Keratinocyte (primary cell): ENCODE measurements around the gene PPARA. TPM values are rescaled to one million over a fixed set of nuclear protein-coding genes. Genes with fewer than 3 reads are reported as not detected.

ENCODE experiments used
- DNase-seq: peaks from one replicate; pipeline ENCODE4 v3.0.0-alpha.2; 2011; ENCODE audit warnings: low read depth, missing footprints, low spot score
- FAIRE-seq: peaks from 2 replicates; lab custom pipeline; 2011; peaks lifted over from hg19 to GRCh38; lab: Jason Lieb, UNC
- H2AFZ ChIP-seq: 2 replicates; pipeline ENCODE4 v1.6.0; 2012; ENCODE audit warnings: low read length, control low read depth, inconsistent platforms; ENCODE audit not compliant: control insufficient read depth
- H3K27ac ChIP-seq: 2 replicates; pipeline ENCODE4 v1.5.1; 2011; ENCODE audit warnings: low read length; ENCODE audit not compliant: control insufficient read depth, insufficient read depth
- H3K27me3 ChIP-seq: 3 replicates; pipeline ENCODE4 v1.6.0; 2011; ENCODE audit warnings: low read length; ENCODE audit not compliant: control insufficient read depth, insufficient read depth; ENCODE audit errors: extremely low read depth
- H3K36me3 ChIP-seq, 2 experiments: 2 replicates in 1 of 2; 3 replicates in 1 of 2; pipeline ENCODE4 v1.5.1; 2011; ENCODE audit warnings: low read length in 2 of 2, mild to moderate bottlenecking in 1 of 2; ENCODE audit not compliant: control insufficient read depth in 2 of 2, insufficient read depth in 2 of 2; ENCODE audit errors: extremely low read depth in 1 of 2
- H3K4me1 ChIP-seq: 3 replicates; pipeline ENCODE4 v1.5.1; 2011; ENCODE audit warnings: low read length; ENCODE audit not compliant: control insufficient read depth, insufficient read depth; ENCODE audit errors: extremely low read depth
- H3K4me2 ChIP-seq: 3 replicates; pipeline ENCODE4 v1.6.0; 2011; ENCODE audit warnings: low read depth, low read length; ENCODE audit not compliant: control insufficient read depth, insufficient read depth; ENCODE audit errors: extremely low read depth
- H3K4me3 ChIP-seq, 3 experiments: fragments of 200-600 bp in 1 of 3; sonication (generic) in 1 of 3; 2 replicates in 2 of 3; 3 replicates in 1 of 3; pipeline ENCODE4 v1.5.1; 2011 to 2016; ENCODE audit warnings: low read length in 3 of 3, mild to moderate bottlenecking in 3 of 3, control low read depth in 2 of 3, inconsistent platforms in 1 of 3, low read depth in 1 of 3, mixed read lengths in 1 of 3, mixed run types in 1 of 3, moderate library complexity in 1 of 3; ENCODE audit not compliant: control insufficient read depth in 2 of 3, insufficient read depth in 2 of 3; ENCODE audit errors: extremely low read depth in 1 of 3
- H3K79me2 ChIP-seq: 2 replicates; pipeline ENCODE4 v1.6.0; 2012; ENCODE audit warnings: low read length; ENCODE audit not compliant: control insufficient read depth, insufficient read depth
- H3K9ac ChIP-seq: 3 replicates; pipeline ENCODE4 v1.6.0; 2011; ENCODE audit warnings: low read length; ENCODE audit not compliant: control insufficient read depth, insufficient read depth; ENCODE audit errors: extremely low read depth
- H3K9me1 ChIP-seq: 3 replicates; pipeline ENCODE4 v1.6.0; 2011; ENCODE audit warnings: low read length; ENCODE audit not compliant: control insufficient read depth, insufficient read depth; ENCODE audit errors: extremely low read depth
- H3K9me3 ChIP-seq: 2 replicates; pipeline ENCODE4 v1.5.1; 2012; ENCODE audit warnings: low read depth, low read length; ENCODE audit not compliant: control insufficient read depth
- H4K20me1 ChIP-seq: 3 replicates; pipeline ENCODE4 v1.6.0; 2011; ENCODE audit warnings: low read length; ENCODE audit not compliant: control insufficient read depth, insufficient read depth; ENCODE audit errors: extremely low read depth
- EZH2 ChIP-seq: IDR thresholded peaks from one replicate; pipeline ENCODE4 v1.6.1; 2012; ENCODE audit warnings: inconsistent platforms, mild to moderate bottlenecking, low read length, moderate library complexity
- dilution Hi-C: fragments of 300-500 bp; cut with MboI; formaldehyde crosslinking; loops from one replicate; pipeline ENCODE4 v1.7.0; 2020; ENCODE audit warnings: low sequenced_read_pairs; ENCODE audit not compliant: extremely low pct_ligation_motif_present
- polyA plus RNA-seq, 5 experiments: library from polyadenylated mRNA; depleted of rRNA in 3 of 5; stranded (reverse) in 3 of 5; stranded (forward) in 1 of 5; unstranded in 1 of 5; fragments of >200 nt; gene quantifications; 1 replicate in 1 of 5; 2 replicates in 3 of 5; 3 replicates in 1 of 5; pipeline versions ENCODE4 v1.2.1 to v1.2.3, GENCODE V29; 2011 to 2012; ENCODE audit warnings: missing spikeins in 2 of 5, low read depth in 1 of 5, low replicate concordance in 1 of 5
- TF ChIP-seq, protein P1 (sequence below), 3 experiments: IDR thresholded peaks in 1 of 3; conservative IDR thresholded peaks in 1 of 3; optimal IDR thresholded peaks in 1 of 3; 2 replicates in 2 of 3; 3 replicates in 1 of 3; pipeline versions ENCODE3 to v1.5.1; 2011; ENCODE audit warnings: low read length in 3 of 3, mild to moderate bottlenecking in 3 of 3, moderate library complexity in 2 of 3, control low read depth in 1 of 3, inconsistent platforms in 1 of 3; ENCODE audit not compliant: insufficient read depth in 2 of 3; ENCODE audit errors: extremely low read depth in 1 of 3

The PPARA gene
- polyA plus RNA-seq, 1 donor (not counting 4 experiments of a cell fraction or from before 2014, with no cell fraction given), result 4.9 TPM

DNA sequence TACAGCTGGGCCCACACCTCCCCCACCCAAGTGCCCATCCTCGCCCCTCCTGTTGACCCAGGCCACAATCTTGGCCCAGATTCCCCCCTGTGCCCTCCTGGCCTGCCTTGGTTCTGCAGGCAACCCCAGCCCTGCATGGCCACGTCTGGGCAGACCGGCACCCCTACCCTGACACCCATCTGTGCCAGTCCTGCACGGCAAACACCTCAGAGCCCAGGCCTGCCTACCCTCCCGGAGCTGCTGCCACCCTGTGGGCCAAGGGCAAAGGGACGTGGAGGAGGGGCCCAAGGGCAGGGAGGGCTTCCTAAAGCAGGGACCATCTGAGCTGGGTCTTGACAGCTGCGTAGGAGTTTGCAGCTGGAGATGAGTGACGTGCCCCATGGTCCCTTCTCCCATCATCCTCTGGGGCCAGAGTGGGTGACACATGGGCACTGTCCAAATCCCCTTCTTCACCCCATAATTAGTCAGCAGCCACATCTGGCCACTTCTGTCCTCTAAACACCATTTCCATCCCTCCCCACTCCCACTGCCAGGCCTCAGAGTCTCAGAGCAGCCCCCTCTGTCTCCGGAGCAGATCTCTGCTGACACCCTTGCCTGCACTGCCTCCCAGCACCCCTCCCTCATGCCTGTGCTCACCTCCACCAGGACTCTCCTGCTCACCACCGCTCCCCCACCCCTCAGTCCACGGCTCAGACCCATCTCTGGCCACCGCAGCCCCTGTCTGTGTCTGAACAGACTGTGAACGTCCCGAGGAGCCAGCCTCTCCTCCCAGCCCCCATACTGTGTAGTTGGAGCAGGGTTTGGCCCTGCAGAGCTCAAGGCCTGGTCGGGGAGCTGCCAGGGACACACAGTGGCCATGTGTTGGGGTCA is 35.6 kb upstream of the PPARA start:
- Histone ChIP-seq H3K9me1 (no peaks in the 10 kb centered on the region), H3K9me3 (no peaks in the 10 kb centered on the region), H3K4me3 (no peak overlapping the region), H3K4me2 (no peak overlapping the region), H3K36me3 (peaks cover 5 to 30% of the 10 kb centered on the region in 2 experiments), H3K4me1 (peaks cover 2% of the 10 kb centered on the region), H2AFZ (no peak overlapping the region), H3K9ac (no peak overlapping the region), H4K20me1 (peaks cover 47% of the 10 kb centered on the region), H3K27ac (no peak overlapping the region), H3K79me2 (no peaks in the 10 kb centered on the region), H3K27me3 (no peaks in the 10 kb centered on the region)
- DNase-seq (no peak), FAIRE-seq (no peak)
- TF ChIP-seq EZH2, result no peak
- TF ChIP-seq, protein P1, sequence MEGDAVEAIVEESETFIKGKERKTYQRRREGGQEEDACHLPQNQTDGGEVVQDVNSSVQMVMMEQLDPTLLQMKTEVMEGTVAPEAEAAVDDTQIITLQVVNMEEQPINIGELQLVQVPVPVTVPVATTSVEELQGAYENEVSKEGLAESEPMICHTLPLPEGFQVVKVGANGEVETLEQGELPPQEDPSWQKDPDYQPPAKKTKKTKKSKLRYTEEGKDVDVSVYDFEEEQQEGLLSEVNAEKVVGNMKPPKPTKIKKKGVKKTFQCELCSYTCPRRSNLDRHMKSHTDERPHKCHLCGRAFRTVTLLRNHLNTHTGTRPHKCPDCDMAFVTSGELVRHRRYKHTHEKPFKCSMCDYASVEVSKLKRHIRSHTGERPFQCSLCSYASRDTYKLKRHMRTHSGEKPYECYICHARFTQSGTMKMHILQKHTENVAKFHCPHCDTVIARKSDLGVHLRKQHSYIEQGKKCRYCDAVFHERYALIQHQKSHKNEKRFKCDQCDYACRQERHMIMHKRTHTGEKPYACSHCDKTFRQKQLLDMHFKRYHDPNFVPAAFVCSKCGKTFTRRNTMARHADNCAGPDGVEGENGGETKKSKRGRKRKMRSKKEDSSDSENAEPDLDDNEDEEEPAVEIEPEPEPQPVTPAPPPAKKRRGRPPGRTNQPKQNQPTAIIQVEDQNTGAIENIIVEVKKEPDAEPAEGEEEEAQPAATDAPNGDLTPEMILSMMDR (optimal IDR thresholded peaks at IDR 0.05 in 1 of 3, IDR thresholded peaks at IDR 0.05 in 1 of 3, conservative IDR thresholded peaks at IDR 0.05 in 1 of 3; ENCODE audit: extremely low read depth in 1 of 3, insufficient read depth in 2 of 3, low read length in 3 of 3), result peak in 1 of 3 experiments; percentile 40
- dilution Hi-C loops, result no loop called here

DNA sequence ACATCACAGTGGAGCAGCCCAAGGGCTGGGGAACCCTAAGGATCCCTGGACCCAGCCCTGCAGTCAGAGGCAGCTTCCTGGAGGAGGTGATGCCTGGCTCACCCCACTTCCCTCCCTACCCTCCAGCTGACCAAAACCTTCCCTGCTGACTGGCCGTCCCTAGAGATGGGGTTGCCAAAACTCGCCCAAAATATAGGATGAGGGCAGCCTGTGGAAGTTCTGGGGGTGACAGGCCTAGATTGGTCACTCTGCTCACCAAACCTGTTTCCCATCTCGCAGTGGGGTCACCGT is 35.0 kb upstream of the PPARA start:
- Histone ChIP-seq H2AFZ (no peak overlapping the region), H3K79me2 (no peaks in the 10 kb centered on the region), H3K9me1 (no peaks in the 10 kb centered on the region), H3K36me3 (peaks cover 5 to 25% of the 10 kb centered on the region in 2 experiments), H4K20me1 (peaks cover 42% of the 10 kb centered on the region), H3K4me3 (no peak overlapping the region), H3K9me3 (no peaks in the 10 kb centered on the region), H3K9ac (no peak overlapping the region), H3K4me1 (peaks cover 2% of the 10 kb centered on the region), H3K27ac (no peak overlapping the region), H3K27me3 (no peaks in the 10 kb centered on the region), H3K4me2 (no peak overlapping the region)
- no peak for FAIRE-seq
- dilution Hi-C loops, result no loop called here
- DNase-seq, result no peak
- TF ChIP-seq EZH2, result no peak
- TF ChIP-seq, protein P1 (optimal IDR thresholded peaks at IDR 0.05 in 1 of 3, IDR thresholded peaks at IDR 0.05 in 1 of 3, conservative IDR thresholded peaks at IDR 0.05 in 1 of 3; ENCODE audit: extremely low read depth in 1 of 3, insufficient read depth in 2 of 3, low read length in 3 of 3), result no peak
